Nephron progenitor cell (in vitro differentiated cells): ENCODE measurements around the gene HIP1.
A peak's percentile ranks its signal among the peaks of the same experiment; 100 is the strongest.

ENCODE experiments used
- DNase-seq: peaks from one replicate; pipeline ENCODE4 v3.0.0; 2021
- H3K27ac Mint-ChIP-seq: 2 replicates; pipeline ENCODE4 v1.8.0; 2021; ENCODE audit warnings: mild to moderate bottlenecking, moderate library complexity, mixed read lengths
- H3K27me3 Mint-ChIP-seq: 2 replicates; pipeline ENCODE4 v1.8.0; 2021; ENCODE audit warnings: mild to moderate bottlenecking, low read depth, mixed read lengths; ENCODE audit not compliant: poor library complexity
- H3K36me3 Mint-ChIP-seq: 2 replicates; pipeline ENCODE4 v1.8.0; 2021; ENCODE audit warnings: low read depth, mixed read lengths
- H3K4me1 Mint-ChIP-seq: 2 replicates; pipeline ENCODE4 v1.8.0; 2021; ENCODE audit warnings: mixed read lengths
- H3K4me3 Mint-ChIP-seq: 2 replicates; pipeline ENCODE4 v1.8.0; 2021; ENCODE audit warnings: mild to moderate bottlenecking, moderate library complexity, mixed read lengths
- H3K9me3 Mint-ChIP-seq: 2 replicates; pipeline ENCODE4 v1.8.0; 2021; ENCODE audit warnings: mild to moderate bottlenecking, moderate library complexity, mixed read lengths
- CTCF ChIP-seq: fragments of 200-600 bp; sonication (generic); IDR thresholded peaks from 2 replicates; pipeline ENCODE4 v1.5.0; 2021; ENCODE audit warnings: antibody characterized with exemption

Gene HIP1

GRCh38 chr7:75716992-75717626 lies 21.6 kb downstream of the HIP1 start:
- DNase-seq = no peak
- Mint-ChIP-seq H3K27me3 (peaks cover 6% of the 10 kb centered on the region), H3K4me3 (no peak overlapping the region), H3K27ac (no peak overlapping the region), H3K9me3 (peaks cover 10% of the 10 kb centered on the region), H3K36me3 (peaks cover 11% of the 10 kb centered on the region), H3K4me1 (peaks cover 24% of the 10 kb centered on the region)
- no peak for TF ChIP-seq CTCF

GRCh38 chr7:75715864-75716263 lies 22.9 kb downstream of the HIP1 start:
- DNase-seq = no peak
- Mint-ChIP-seq H3K36me3 (peaks cover 15% of the 10 kb centered on the region), H3K27me3 (peaks cover 6% of the 10 kb centered on the region), H3K4me3 (no peak overlapping the region), H3K4me1 (peaks cover 34% of the 10 kb centered on the region), H3K27ac (no peak overlapping the region), H3K9me3 (peaks cover 13% of the 10 kb centered on the region)
- no peak for TF ChIP-seq CTCF

GRCh38 chr7:75712517-75713361 lies 26.0 kb downstream of the HIP1 start:
- H3K4me1 Mint-ChIP-seq = peaks cover 29% of the 10 kb centered on the region
- peak overlapping the region; percentile 73 for H3K27ac Mint-ChIP-seq
- H3K4me3 Mint-ChIP-seq = no peak overlapping the region
- no peak for TF ChIP-seq CTCF
- no peak for DNase-seq
- H3K36me3 Mint-ChIP-seq = peaks cover 31% of the 10 kb centered on the region
- H3K9me3 Mint-ChIP-seq = peaks cover 41% of the 10 kb centered on the region
- peaks cover 6% of the 10 kb centered on the region for H3K27me3 Mint-ChIP-seq

- Mint-ChIP-seq H3K27me3 (peaks cover 6% of the 10 kb centered on the region), H3K27ac (peak overlapping the region; percentile 58), H3K4me3 (no peak overlapping the region), H3K36me3 (peaks cover 27% of the 10 kb centered on the region), H3K9me3 (peaks cover 41% of the 10 kb centered on the region), H3K4me1 (peaks cover 29% of the 10 kb centered on the region)
- no peak for TF ChIP-seq CTCF
- DNase-seq = no peak
These were observed 26.9 kb downstream of the HIP1 start for GRCh38 chr7:75711656-75712514.

- no peak overlapping the region for H3K4me3 Mint-ChIP-seq
- DNase-seq = no peak
- H3K36me3 Mint-ChIP-seq = peaks cover 27% of the 10 kb centered on the region
- H3K9me3 Mint-ChIP-seq = peaks cover 41% of the 10 kb centered on the region
- H3K27me3 Mint-ChIP-seq = peaks cover 6% of the 10 kb centered on the region
- TF ChIP-seq CTCF = no peak
- peaks cover 28% of the 10 kb centered on the region for H3K4me1 Mint-ChIP-seq
- H3K27ac Mint-ChIP-seq = peak overlapping the region; percentile 58
These were observed 27.7 kb downstream of the HIP1 start for GRCh38 chr7:75711076-75711475.
